ENCODE measurements around the gene RSPH6A. TPM values are rescaled to one million over a fixed set of nuclear protein-coding genes. Genes with fewer than 3 reads are reported as not detected.

Gene RSPH6A
- total and polyA plus RNA-seq, 10 of the 15 experiments (the other 5 are each of a cell fraction or from before 2014, with no cell fraction given), result 0.03 to 0.41 (median 0.22) TPM; not detected in 4

GRCh38 chr19:45828523-45828922 lies 13.4 kb upstream of the RSPH6A start:
- no peak for DNase-seq (ENCODE audit: low read depth, low spot score)
- H3K9me3 ChIP-seq (replicated peaks; ENCODE audit: control insufficient read depth, insufficient read depth, low read length), result no peaks in the 10 kb centered on the region
- no peak overlapping the region for H3K9ac ChIP-seq (ENCODE audit: control insufficient read depth, insufficient read depth, low read length)
- no peaks in the 10 kb centered on the region for H4K20me1 ChIP-seq (ENCODE audit: control insufficient read depth, insufficient read depth)
- no TSS peak for BruUV-seq (replicated peaks)
- no peak overlapping the region for H3K4me2 ChIP-seq (ENCODE audit: control insufficient read depth, insufficient read depth)
- intact Hi-C loops (cut with micrococcal nuclease; ENCODE audit: unreplicated experiment) (no loop called here), in situ Hi-C loops (cut with MboI) (no loop called here)
- no peaks in the 10 kb centered on the region for H3K79me2 ChIP-seq (ENCODE audit: control insufficient read depth, insufficient read depth, low read length)
- no peak overlapping the region for H3K4me3 ChIP-seq
- POLR2A ChIA-PET, result no interaction called here
- ATAC-seq, result no peak
- RAD21 ChIA-PET (ENCODE audit: unreplicated experiment), result no interaction called here
- H3K4me1 ChIP-seq (ENCODE audit: control insufficient read depth, insufficient read depth, low read length), result no peaks in the 10 kb centered on the region; the same call in 1 of the 2 replicates
- WGBS (ENCODE audit: insufficient coverage, insufficient replicate concordance, low lambda C conversion rate, missing lambda C conversion rate), result 77% methylated on average over 9 of the region's 9 CpGs
- TF ChIP-seq HDAC6 (IDR thresholded peaks at IDR 0.05; ENCODE audit: unreplicated experiment) (no peak), SRF (IDR thresholded peaks at IDR 0.05; ENCODE audit: low read depth in 2 of 2, low read length in 2 of 2) (no peak), ETV6 (conservative IDR thresholded peaks at IDR 0.05 in 1 of 2, IDR thresholded peaks at IDR 0.05 in 1 of 2; ENCODE audit: borderline replicate concordance in 1 of 2, low read depth in 1 of 2) (no peak)
- H3K27ac ChIP-seq (ENCODE audit: control insufficient read depth, insufficient read depth), result no peak overlapping the region
- no peaks in the 10 kb centered on the region for H3K27me3 ChIP-seq (replicated peaks in 1 of 2; ENCODE audit: control insufficient read depth in 2 of 2, insufficient read depth in 2 of 2, low read length in 1 of 2)
- H3K36me3 ChIP-seq (ENCODE audit: control insufficient read depth in 2 of 2, insufficient read depth in 2 of 2, low read length in 1 of 2), result peaks cover 26 to 49% of the 10 kb centered on the region in 2 experiments
- no peak overlapping the region for H2AFZ ChIP-seq (ENCODE audit: control insufficient read depth, low read depth, low read length)
- SMC1A ChIA-PET (ENCODE audit: uncharacterized antibody, unreplicated experiment), result no interaction called here
- CTCF ChIA-PET, result interaction anchor here (0.6 to 1.1 kb wide), 2 partner anchors 9 to 12 kb away, joined by 3 read pairs; no protein-coding TSS in a partner anchor
- no peak for FAIRE-seq

GRCh38 chr19:45827459-45828093 lies 12.5 kb upstream of the RSPH6A start:
- Histone ChIP-seq H3K27me3 (replicated peaks in 1 of 2; ENCODE audit: control insufficient read depth in 2 of 2, insufficient read depth in 2 of 2, low read length in 1 of 2) (no peaks in the 10 kb centered on the region), H3K27ac (ENCODE audit: control insufficient read depth, insufficient read depth) (no peak overlapping the region), H3K4me2 (ENCODE audit: control insufficient read depth, insufficient read depth) (no peak overlapping the region), H3K4me1 (ENCODE audit: control insufficient read depth, insufficient read depth, low read length) (no peaks in the 10 kb centered on the region; the same call in 1 of the 2 replicates), H4K20me1 (ENCODE audit: control insufficient read depth, insufficient read depth) (no peaks in the 10 kb centered on the region), H3K9me3 (replicated peaks; ENCODE audit: control insufficient read depth, insufficient read depth, low read length) (no peaks in the 10 kb centered on the region), H3K79me2 (ENCODE audit: control insufficient read depth, insufficient read depth, low read length) (no peaks in the 10 kb centered on the region), H3K4me3 (no peak overlapping the region), H3K36me3 (ENCODE audit: control insufficient read depth in 2 of 2, insufficient read depth in 2 of 2, low read length in 1 of 2) (peaks cover 29 to 55% of the 10 kb centered on the region in 2 experiments), H2AFZ (ENCODE audit: control insufficient read depth, low read depth, low read length) (no peak overlapping the region), H3K9ac (ENCODE audit: control insufficient read depth, insufficient read depth, low read length) (no peak overlapping the region)
- no peak for DNase-seq (ENCODE audit: low read depth, low spot score)
- POLR2A ChIA-PET, result interaction anchor here (0.6 kb wide), 1 partner anchor 542 kb away, joined by 4 read pairs; no protein-coding TSS in a partner anchor
- ATAC-seq, result no peak
- intact Hi-C loops (cut with micrococcal nuclease; ENCODE audit: unreplicated experiment) (no loop called here), in situ Hi-C loops (cut with MboI) (no loop called here)
- BruUV-seq (replicated peaks), result no TSS peak
- no peak for FAIRE-seq
- RAD21 ChIA-PET (ENCODE audit: unreplicated experiment), result no interaction called here
- CTCF ChIA-PET, result interaction anchor here (0.6 to 1.1 kb wide), 2 partner anchors 8 to 11 kb away, joined by 3 read pairs; no protein-coding TSS in a partner anchor
- SMC1A ChIA-PET (ENCODE audit: uncharacterized antibody, unreplicated experiment), result no interaction called here
- 90% methylated on average over 14 of the region's 16 CpGs for WGBS (ENCODE audit: insufficient coverage, insufficient replicate concordance, low lambda C conversion rate, missing lambda C conversion rate)
- TF ChIP-seq KLF5 (IDR thresholded peaks at IDR 0.05; ENCODE audit: partially characterized antibody) (no peak), JUND (IDR thresholded peaks at IDR 0.05; ENCODE audit: low read depth, low read length) (no peak), ZBTB11 (CRISPR knock-in tag; IDR thresholded peaks at IDR 0.05) (no peak), MAX (IDR thresholded peaks at IDR 0.05; ENCODE audit: low read depth, low read length) (no peak), ZNF217 (IDR thresholded peaks at IDR 0.05) (no peak), CHD2 (IDR thresholded peaks at IDR 0.05; ENCODE audit: borderline replicate concordance, low read depth, low read length) (no peak), ZBTB33 (IDR thresholded peaks at IDR 0.05) (no peak), GABPA (IDR thresholded peaks at IDR 0.05; ENCODE audit: low read depth) (no peak)
